Vagina (tissue), 2 donors: Measurements from ENCODE around the gene FSTL1.

Source experiments
- CTCF ChIP-seq, 3 experiments: fragments of 450-650 bp in 2 of 3; fragments of 200-600 bp in 1 of 3; sonication (generic) in 1 of 3; IDR thresholded peaks; one replicate each; pipeline ENCODE4 v1.5.1; 2017 to 2019; ENCODE audit warnings: antibody characterized with exemption in 3 of 3, mild to moderate bottlenecking in 2 of 3, moderate library complexity in 2 of 3
- POLR2A ChIP-seq, 2 donors: fragments of 450-650 bp; IDR thresholded peaks; one replicate each; pipeline ENCODE4 v1.6.1; 2017; ENCODE audit warnings: antibody characterized with exemption in 2 of 2, mild to moderate bottlenecking in 2 of 2, moderate library complexity in 2 of 2

GRCh38 chr3:120469440-120469839 is 18.6 kb upstream of the FSTL1 start:
- TF ChIP-seq CTCF (IDR thresholded peaks at IDR 0.05) (no peak), POLR2A (IDR thresholded peaks at IDR 0.05) (no peak)
